ENCODE results near the gene PCDHGA12.
A peak's percentile ranks its signal among the peaks of the same experiment; 100 is the strongest.
"Not testable (repeated sequence)": the region's sequence is repeated elsewhere in the genome, so short reads cannot be mapped to it uniquely, and the experiment has no call there.

The PCDHGA12 gene

GRCh38 chr5:141389153-141390042, 40.9 kb upstream of the PCDHGA12 start:
- H3K4me3 ChIP-seq (ENCODE audit: low read depth, low read length), result no peak overlapping the region
- no peak for DNase-seq (ENCODE audit: low read depth)
- TF ChIP-seq CTCF (IDR thresholded peaks at IDR 0.05; ENCODE audit: insufficient read depth, low read depth, low read length, missing control alignments), result no peak

DNA sequence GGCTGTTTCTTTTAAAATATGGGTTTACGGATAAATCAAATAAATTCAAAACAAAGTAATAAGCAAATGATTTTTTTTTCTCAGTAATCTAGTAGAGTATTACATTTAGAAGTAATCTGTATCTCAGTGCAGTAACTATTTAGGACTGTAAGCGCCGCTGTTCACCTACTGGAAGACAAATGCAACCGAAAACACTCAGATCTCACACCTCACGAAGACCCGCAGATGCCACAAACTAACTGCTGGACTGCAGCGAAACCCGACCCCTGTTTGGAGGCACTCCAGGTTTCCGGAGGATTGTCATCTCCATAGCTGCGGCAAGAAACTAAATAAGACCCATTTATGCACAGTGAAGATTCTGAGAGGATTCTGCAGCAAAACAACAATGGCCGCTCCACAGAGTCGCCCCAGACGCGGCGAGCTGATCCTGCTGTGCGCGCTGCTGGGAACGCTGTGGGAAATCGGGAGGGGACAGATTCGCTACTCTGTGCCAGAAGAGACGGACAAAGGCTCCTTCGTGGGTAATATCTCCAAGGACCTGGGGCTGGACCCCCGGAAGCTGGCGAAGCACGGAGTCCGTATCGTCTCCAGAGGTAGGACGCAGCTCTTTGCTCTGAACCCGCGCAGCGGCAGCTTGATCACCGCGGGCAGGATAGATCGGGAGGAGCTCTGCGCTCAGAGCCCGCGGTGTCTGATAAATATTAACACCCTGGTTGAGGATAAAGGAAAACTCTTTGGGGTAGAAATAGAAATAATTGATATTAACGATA, 37.7 kb upstream of the PCDHGA12 start, which contains the start of gene PCDHGA8:
PCDHGA8 (plus strand) TSS at position 205 of the 770 bp plus-strand sequence; CDS start at position 386, 181 bp downstream.
- H3K4me3 ChIP-seq (ENCODE audit: low read depth, low read length), result no peak within 1 kb of the TSS
- no peak for TF ChIP-seq CTCF (IDR thresholded peaks at IDR 0.05; ENCODE audit: insufficient read depth, low read depth, low read length, missing control alignments)
- DNase-seq (ENCODE audit: low read depth), result no peak

DNA sequence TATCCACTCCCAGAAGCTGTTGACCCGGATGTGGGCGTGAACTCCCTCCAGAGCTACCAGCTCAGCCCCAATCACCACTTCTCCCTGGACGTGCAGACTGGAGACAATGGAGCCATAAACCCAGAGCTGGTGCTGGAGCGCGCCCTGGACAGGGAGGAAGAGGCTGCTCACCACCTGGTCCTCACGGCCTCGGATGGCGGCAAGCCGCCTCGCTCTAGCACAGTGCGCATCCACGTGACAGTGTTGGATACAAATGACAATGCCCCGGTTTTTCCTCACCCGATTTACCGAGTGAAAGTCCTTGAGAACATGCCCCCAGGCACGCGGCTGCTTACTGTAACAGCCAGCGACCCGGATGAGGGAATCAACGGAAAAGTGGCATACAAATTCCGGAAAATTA, 37.0 kb upstream of the PCDHGA12 start:
- TF ChIP-seq CTCF (IDR thresholded peaks at IDR 0.05; ENCODE audit: insufficient read depth, low read depth, low read length, missing control alignments), result no peak
- H3K4me3 ChIP-seq (ENCODE audit: low read depth, low read length), result no peak overlapping the region
- DNase-seq (ENCODE audit: low read depth), result no peak

- DNase-seq (ENCODE audit: low read depth); H3K4me3 ChIP-seq (ENCODE audit: low read depth, low read length): not testable (repeated sequence)
Measured at GRCh38 chr5:141394401-141395187, 35.7 kb upstream of the PCDHGA12 start.

GRCh38 chr5:141397756-141398551, 32.4 kb upstream of the PCDHGA12 start, which contains the start of gene PCDHGB5:
Gene PCDHGB5 (plus strand): TSS chr5:141397947. CDS start chr5:141398128, 181 bp downstream.
- peak; percentile 66 for TF ChIP-seq CTCF (IDR thresholded peaks at IDR 0.05; ENCODE audit: insufficient read depth, low read depth, low read length, missing control alignments)
- peak within 1 kb of the TSS; percentile 59 for H3K4me3 ChIP-seq (ENCODE audit: low read depth, low read length)

GRCh38 chr5:141398608-141399007, 31.7 kb upstream of the PCDHGA12 start:
- DNase-seq (ENCODE audit: low read depth), result no peak
- TF ChIP-seq CTCF (IDR thresholded peaks at IDR 0.05; ENCODE audit: insufficient read depth, low read depth, low read length, missing control alignments), result no peak
- H3K4me3 ChIP-seq (ENCODE audit: low read depth, low read length), result no peak overlapping the region

More at GRCh38 chr5:141397756-141398551, 32.4 kb upstream of the PCDHGA12 start, which contains the start of gene PCDHGB5:
- DNase-seq (ENCODE audit: low read depth), result peak; percentile 74
